T-cell (primary cell): ENCODE data around the gene BTBD6. TPM values are rescaled to one million over a fixed set of nuclear protein-coding genes. Genes with fewer than 3 reads are reported as not detected.

Source experiments
- ATAC-seq, 4 experiments: fragments of 200-7000 bp in 3 of 4; fragments of 150-1000 bp in 1 of 4; cut with Tn5 transposase; replicated peaks in 1 of 4; 1 replicate in 3 of 4; 2 replicates in 1 of 4; pipeline ENCODE4 v1.10.0; 2021; ENCODE audit warnings: moderate library complexity in 3 of 4, mild to moderate bottlenecking in 2 of 4, moderate number of reproducible peaks in 1 of 4
- CTCF ChIA-PET, 2 donors: fragments of 300-600 bp; sonication (Branson Sonifier 250); formaldehyde crosslinking; loops; one replicate each; lab custom pipeline; 2022; ENCODE audit warnings: antibody characterized with exemption in 2 of 2; lab: Charles Lee
- POLR2A ChIA-PET, 2 donors: fragments of 300-600 bp; sonication (Branson Sonifier 250); formaldehyde crosslinking; loops; one replicate each; lab custom pipeline; 2022; ENCODE audit warnings: antibody characterized with exemption in 2 of 2; lab: Charles Lee
- DNase-seq, 35 experiments: peaks; one replicate each; pipeline versions ENCODE4 v3.0.0 to v3.0.0-alpha.2; 2013 to 2023
- H3K27ac ChIP-seq: one replicate; pipeline ENCODE4 v1.5.1; 2013; ENCODE audit warnings: low read length
- H3K27me3 ChIP-seq, 2 experiments: replicated peaks in 1 of 2; 1 replicate in 1 of 2; 2 replicates in 1 of 2; pipeline versions ENCODE4 v1.6.1 to v1.7.0; 2013; ENCODE audit warnings: low read length in 1 of 2, mixed read lengths in 1 of 2; ENCODE audit not compliant: control insufficient read depth in 2 of 2, insufficient read depth in 2 of 2; ENCODE audit errors: extremely low read depth in 1 of 2
- H3K36me3 ChIP-seq, 2 donors: 1 replicate in 1 of 2; 2 replicates in 1 of 2; pipeline versions ENCODE4 v1.6.1 to v1.7.0; 2013; ENCODE audit warnings: low read length in 1 of 2; ENCODE audit not compliant: control insufficient read depth in 2 of 2, insufficient read depth in 1 of 2; ENCODE audit errors: extremely low read depth in 1 of 2
- H3K4me1 ChIP-seq, 2 experiments: 1 replicate in 1 of 2; 2 replicates in 1 of 2; pipeline versions ENCODE4 v1.6.1 to v1.7.0; 2013; ENCODE audit warnings: low read length in 2 of 2, mixed read lengths in 1 of 2; ENCODE audit not compliant: insufficient read depth in 2 of 2, control insufficient read depth in 1 of 2; ENCODE audit errors: extremely low read depth in 1 of 2
- H3K4me3 ChIP-seq, 2 donors: 1 replicate in 1 of 2; 2 replicates in 1 of 2; pipeline versions ENCODE4 v1.5.1 to v1.7.0; 2013; ENCODE audit warnings: mild to moderate bottlenecking in 2 of 2, low read length in 1 of 2, moderate library complexity in 1 of 2; ENCODE audit not compliant: control insufficient read depth in 1 of 2; ENCODE audit errors: extremely low read depth in 1 of 2
- H3K9me3 ChIP-seq: 2 replicates; pipeline ENCODE4 v1.7.0; 2013
- H3K27ac Mint-ChIP-seq, 2 donors: one replicate each; pipeline ENCODE4 v1.8.0; 2020 to 2021; ENCODE audit warnings: mild to moderate bottlenecking in 2 of 2, mixed read lengths in 2 of 2
- H3K27me3 Mint-ChIP-seq, 2 donors: one replicate each; pipeline ENCODE4 v1.8.0; 2021 to 2022; ENCODE audit warnings: mixed read lengths in 2 of 2
- H3K36me3 Mint-ChIP-seq: one replicate; pipeline ENCODE4 v1.8.0; 2021; ENCODE audit warnings: mixed read lengths
- H3K4me1 Mint-ChIP-seq, 3 donors: one replicate each; pipeline ENCODE4 v1.8.0; 2020 to 2022; ENCODE audit warnings: mixed read lengths in 3 of 3, mild to moderate bottlenecking in 1 of 3
- H3K4me3 Mint-ChIP-seq, 3 donors: one replicate each; pipeline ENCODE4 v1.8.0; 2020 to 2022; ENCODE audit warnings: mild to moderate bottlenecking in 3 of 3, mixed read lengths in 3 of 3, moderate library complexity in 3 of 3
- H3K9me3 Mint-ChIP-seq, 3 donors: one replicate each; pipeline ENCODE4 v1.8.0; 2020 to 2022; ENCODE audit warnings: mixed read lengths in 3 of 3
- WGBS: methylation state at CpG from one replicate; pipeline ENCODE4 v1.1.5; 2013; ENCODE audit warnings: missing lambda C conversion rate; ENCODE audit not compliant: insufficient coverage; 5-methylcytosine and 5-hydroxymethylcytosine counted together
- total RNA-seq, 35 experiments: library from RNA in 6 of 35; stranded (reverse) in 6 of 35; fragments of 120-200 nt in 1 of 35; gene quantifications; one replicate each; pipeline versions ENCODE4 v1.2.1 to v1.2.4 and lab custom pipeline; 2013 to 2026

BTBD6 gene
- total RNA-seq, 5 donors from 2014 or later (not counting 1 experiment from before 2014, with no cell fraction given): 36.0 to 55.1 (median 43.3) TPM

- no peak overlapping the region for H3K4me3 ChIP-seq
- no peaks in the 10 kb centered on the region for H3K4me1 ChIP-seq
- no peaks in the 10 kb centered on the region for H3K9me3 Mint-ChIP-seq
- H3K4me1 Mint-ChIP-seq: peaks cover 0 to 6% (median 2%) of the 10 kb centered on the region in 3 donors
- ATAC-seq (no peak), DNase-seq (no peak)
- no peak overlapping the region for H3K27ac Mint-ChIP-seq
- H3K36me3 ChIP-seq: peaks cover 11 to 12% of the 10 kb centered on the region in 2 donors
- CTCF ChIA-PET: no interaction called here
- WGBS: 83% methylated on average over 8 of the region's 11 CpGs
- POLR2A ChIA-PET: no interaction called here
- H3K27me3 Mint-ChIP-seq: no peaks in the 10 kb centered on the region
- no peaks in the 10 kb centered on the region for H3K27me3 ChIP-seq
- no peaks in the 10 kb centered on the region for H3K9me3 ChIP-seq
- no peak overlapping the region for H3K27ac ChIP-seq
- peaks cover 16% of the 10 kb centered on the region for H3K36me3 Mint-ChIP-seq
- no peak overlapping the region for H3K4me3 Mint-ChIP-seq
Measured at GRCh38 chr14:105269405-105269804, 21.1 kb downstream of the BTBD6 start.

GRCh38 chr14:105271224-105271890, 23.0 kb downstream of the BTBD6 start:
- Mint-ChIP-seq H3K4me1 (peaks cover 0 to 6% (median 2%) of the 10 kb centered on the region in 3 donors), H3K36me3 (peaks cover 15% of the 10 kb centered on the region), H3K9me3 (no peaks in the 10 kb centered on the region), H3K27me3 (no peaks in the 10 kb centered on the region), H3K4me3 (no peak overlapping the region), H3K27ac (no peak overlapping the region)
- no peak overlapping the region for H3K4me3 ChIP-seq
- ATAC-seq (no peak), DNase-seq (no peak)
- H3K36me3 ChIP-seq: peaks cover 9 to 12% of the 10 kb centered on the region in 2 donors
- ChIA-PET POLR2A (no interaction called here), CTCF (no interaction called here)
- H3K4me1 ChIP-seq: peaks cover 0 to 5% of the 10 kb centered on the region in 2 experiments
- 95% methylated on average over 16 of the region's 22 CpGs for WGBS
- no peaks in the 10 kb centered on the region for H3K27me3 ChIP-seq
- no peaks in the 10 kb centered on the region for H3K9me3 ChIP-seq
- no peak overlapping the region for H3K27ac ChIP-seq

GRCh38 chr14:105272623-105273022, 24.3 kb downstream of the BTBD6 start:
- ChIA-PET CTCF (no interaction called here), POLR2A (no interaction called here)
- Histone ChIP-seq H3K27ac (no peak overlapping the region), H3K27me3 (no peaks in the 10 kb centered on the region), H3K4me3 (no peak overlapping the region), H3K4me1 (peaks cover 0 to 5% of the 10 kb centered on the region in 2 experiments), H3K36me3 (peaks cover 9 to 10% of the 10 kb centered on the region in 2 donors), H3K9me3 (no peaks in the 10 kb centered on the region)
- DNase-seq (no peak), ATAC-seq (no peak)
- Mint-ChIP-seq H3K36me3 (peaks cover 6% of the 10 kb centered on the region), H3K4me1 (peaks cover 0 to 6% (median 2%) of the 10 kb centered on the region in 3 donors), H3K27me3 (no peaks in the 10 kb centered on the region), H3K4me3 (no peak overlapping the region), H3K27ac (no peak overlapping the region), H3K9me3 (no peaks in the 10 kb centered on the region)
- 96% methylated on average over 13 of the region's 15 CpGs for WGBS

GRCh38 chr14:105273062-105273461, 24.7 kb downstream of the BTBD6 start:
- H3K36me3 ChIP-seq: peaks cover 8% of the 10 kb centered on the region in 2 donors
- H3K27me3 Mint-ChIP-seq: no peaks in the 10 kb centered on the region
- no peaks in the 10 kb centered on the region for H3K9me3 ChIP-seq
- H3K27ac Mint-ChIP-seq: no peak overlapping the region
- no peak overlapping the region for H3K27ac ChIP-seq
- H3K9me3 Mint-ChIP-seq: no peaks in the 10 kb centered on the region
- no peak for ATAC-seq
- no peaks in the 10 kb centered on the region for H3K27me3 ChIP-seq
- no peak overlapping the region for H3K4me3 Mint-ChIP-seq
- H3K4me1 Mint-ChIP-seq: peaks cover 0 to 6% (median 2%) of the 10 kb centered on the region in 3 donors
- ChIA-PET CTCF (no interaction called here), POLR2A (no interaction called here)
- H3K4me3 ChIP-seq: no peak overlapping the region
- WGBS: 92% methylated on average over 6 of the region's 12 CpGs
- H3K36me3 Mint-ChIP-seq: peaks cover 6% of the 10 kb centered on the region
- DNase-seq: no peak
- peaks cover 0 to 5% of the 10 kb centered on the region in 2 experiments for H3K4me1 ChIP-seq

GRCh38 chr14:105274637-105275036, 26.3 kb downstream of the BTBD6 start:
- POLR2A ChIA-PET: no interaction called here
- no peaks in the 10 kb centered on the region for H3K9me3 Mint-ChIP-seq
- H3K4me1 Mint-ChIP-seq: peaks cover 5 to 10% (median 6%) of the 10 kb centered on the region in 3 donors
- Histone ChIP-seq H3K27ac (no peak overlapping the region), H3K9me3 (no peaks in the 10 kb centered on the region), H3K4me1 (peaks cover 0 to 5% of the 10 kb centered on the region in 2 experiments), H3K36me3 (peaks cover 4 to 7% of the 10 kb centered on the region in 2 donors), H3K27me3 (no peaks in the 10 kb centered on the region), H3K4me3 (no peak overlapping the region)
- no peak overlapping the region for H3K27ac Mint-ChIP-seq
- H3K4me3 Mint-ChIP-seq: no peak overlapping the region
- CTCF ChIA-PET: no interaction called here
- DNase-seq: no peak
- peaks cover 6% of the 10 kb centered on the region for H3K36me3 Mint-ChIP-seq
- no peak for ATAC-seq
- H3K27me3 Mint-ChIP-seq: no peaks in the 10 kb centered on the region
- 100% methylated on average over 3 of the region's 6 CpGs for WGBS

GRCh38 chr14:105275267-105275946, 27.1 kb downstream of the BTBD6 start:
- POLR2A ChIA-PET: no interaction called here
- H3K27ac Mint-ChIP-seq: no peak overlapping the region
- no peak overlapping the region for H3K27ac ChIP-seq

More at GRCh38 chr14:105275267-105275946, 27.1 kb downstream of the BTBD6 start:
- DNase-seq (no peak), ATAC-seq (no peak)
- Histone ChIP-seq H3K9me3 (no peaks in the 10 kb centered on the region), H3K4me3 (no peak overlapping the region), H3K27me3 (no peaks in the 10 kb centered on the region), H3K4me1 (peaks cover 0 to 7% of the 10 kb centered on the region in 2 experiments), H3K36me3 (peaks cover 5 to 10% of the 10 kb centered on the region in 2 donors)
- Mint-ChIP-seq H3K36me3 (peaks cover 6% of the 10 kb centered on the region), H3K4me3 (no peak overlapping the region), H3K9me3 (no peaks in the 10 kb centered on the region), H3K4me1 (peaks cover 6 to 12% (median 7%) of the 10 kb centered on the region in 3 donors), H3K27me3 (no peaks in the 10 kb centered on the region)
- CTCF ChIA-PET: no interaction called here
- 100% methylated on average over 4 of the region's 16 CpGs for WGBS
